Measurements from ENCODE around the gene TMEM106B.

- no peak for TF ChIP-seq CTCF (IDR thresholded peaks at IDR 0.05)
- no peak for TF ChIP-seq ZNF263 (CRISPR knock-in tag; IDR thresholded peaks at IDR 0.05; ENCODE audit: low read depth)
- TF ChIP-seq E2F1 (CRISPR knock-in tag; IDR thresholded peaks at IDR 0.05), result no peak
- TF ChIP-seq ESRRA (CRISPR knock-in tag; IDR thresholded peaks at IDR 0.05; ENCODE audit: borderline replicate concordance), result no peak
- TF ChIP-seq, protein P1, sequence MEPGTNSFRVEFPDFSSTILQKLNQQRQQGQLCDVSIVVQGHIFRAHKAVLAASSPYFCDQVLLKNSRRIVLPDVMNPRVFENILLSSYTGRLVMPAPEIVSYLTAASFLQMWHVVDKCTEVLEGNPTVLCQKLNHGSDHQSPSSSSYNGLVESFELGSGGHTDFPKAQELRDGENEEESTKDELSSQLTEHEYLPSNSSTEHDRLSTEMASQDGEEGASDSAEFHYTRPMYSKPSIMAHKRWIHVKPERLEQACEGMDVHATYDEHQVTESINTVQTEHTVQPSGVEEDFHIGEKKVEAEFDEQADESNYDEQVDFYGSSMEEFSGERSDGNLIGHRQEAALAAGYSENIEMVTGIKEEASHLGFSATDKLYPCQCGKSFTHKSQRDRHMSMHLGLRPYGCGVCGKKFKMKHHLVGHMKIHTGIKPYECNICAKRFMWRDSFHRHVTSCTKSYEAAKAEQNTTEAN (CRISPR knock-in tag; IDR thresholded peaks at IDR 0.05), result no peak
- TF ChIP-seq CREB1 (CRISPR knock-in tag; IDR thresholded peaks at IDR 0.05), result no peak
- TF ChIP-seq IRF2 (CRISPR knock-in tag; IDR thresholded peaks at IDR 0.05; ENCODE audit: borderline replicate concordance, low read depth), result no peak
- no peak for TF ChIP-seq GTF2I (CRISPR knock-in tag; conservative IDR thresholded peaks at IDR 0.05)
- no peak for TF ChIP-seq NFYB (CRISPR knock-in tag; conservative IDR thresholded peaks at IDR 0.05; ENCODE audit: low read depth)
- TF ChIP-seq, protein P2, sequence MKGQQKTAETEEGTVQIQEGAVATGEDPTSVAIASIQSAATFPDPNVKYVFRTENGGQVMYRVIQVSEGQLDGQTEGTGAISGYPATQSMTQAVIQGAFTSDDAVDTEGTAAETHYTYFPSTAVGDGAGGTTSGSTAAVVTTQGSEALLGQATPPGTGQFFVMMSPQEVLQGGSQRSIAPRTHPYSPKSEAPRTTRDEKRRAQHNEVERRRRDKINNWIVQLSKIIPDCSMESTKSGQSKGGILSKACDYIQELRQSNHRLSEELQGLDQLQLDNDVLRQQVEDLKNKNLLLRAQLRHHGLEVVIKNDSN (CRISPR knock-in tag; IDR thresholded peaks at IDR 0.05), result no peak
- no peak for TF ChIP-seq JUN (CRISPR knock-in tag; IDR thresholded peaks at IDR 0.05)
These were observed 1.9 kb upstream of the TMEM106B start for GRCh38 chr7:12209221-12209620.

All from WTC11 (cell line).